ENCODE results near the gene SLC7A8. TPM values are rescaled to one million over a fixed set of nuclear protein-coding genes. Genes with fewer than 3 reads are reported as not detected.

SLC7A8 gene
- total and polyA plus RNA-seq, 10 of the 15 experiments (the other 5 are each of a cell fraction or from before 2014, with no cell fraction given), result 0.06 to 0.28 (median 0.21) TPM; not detected in 7

GRCh38 chr14:23151342-23151741, 32.1 kb downstream of the SLC7A8 start (continued):
- TF ChIP-seq, protein P1, sequence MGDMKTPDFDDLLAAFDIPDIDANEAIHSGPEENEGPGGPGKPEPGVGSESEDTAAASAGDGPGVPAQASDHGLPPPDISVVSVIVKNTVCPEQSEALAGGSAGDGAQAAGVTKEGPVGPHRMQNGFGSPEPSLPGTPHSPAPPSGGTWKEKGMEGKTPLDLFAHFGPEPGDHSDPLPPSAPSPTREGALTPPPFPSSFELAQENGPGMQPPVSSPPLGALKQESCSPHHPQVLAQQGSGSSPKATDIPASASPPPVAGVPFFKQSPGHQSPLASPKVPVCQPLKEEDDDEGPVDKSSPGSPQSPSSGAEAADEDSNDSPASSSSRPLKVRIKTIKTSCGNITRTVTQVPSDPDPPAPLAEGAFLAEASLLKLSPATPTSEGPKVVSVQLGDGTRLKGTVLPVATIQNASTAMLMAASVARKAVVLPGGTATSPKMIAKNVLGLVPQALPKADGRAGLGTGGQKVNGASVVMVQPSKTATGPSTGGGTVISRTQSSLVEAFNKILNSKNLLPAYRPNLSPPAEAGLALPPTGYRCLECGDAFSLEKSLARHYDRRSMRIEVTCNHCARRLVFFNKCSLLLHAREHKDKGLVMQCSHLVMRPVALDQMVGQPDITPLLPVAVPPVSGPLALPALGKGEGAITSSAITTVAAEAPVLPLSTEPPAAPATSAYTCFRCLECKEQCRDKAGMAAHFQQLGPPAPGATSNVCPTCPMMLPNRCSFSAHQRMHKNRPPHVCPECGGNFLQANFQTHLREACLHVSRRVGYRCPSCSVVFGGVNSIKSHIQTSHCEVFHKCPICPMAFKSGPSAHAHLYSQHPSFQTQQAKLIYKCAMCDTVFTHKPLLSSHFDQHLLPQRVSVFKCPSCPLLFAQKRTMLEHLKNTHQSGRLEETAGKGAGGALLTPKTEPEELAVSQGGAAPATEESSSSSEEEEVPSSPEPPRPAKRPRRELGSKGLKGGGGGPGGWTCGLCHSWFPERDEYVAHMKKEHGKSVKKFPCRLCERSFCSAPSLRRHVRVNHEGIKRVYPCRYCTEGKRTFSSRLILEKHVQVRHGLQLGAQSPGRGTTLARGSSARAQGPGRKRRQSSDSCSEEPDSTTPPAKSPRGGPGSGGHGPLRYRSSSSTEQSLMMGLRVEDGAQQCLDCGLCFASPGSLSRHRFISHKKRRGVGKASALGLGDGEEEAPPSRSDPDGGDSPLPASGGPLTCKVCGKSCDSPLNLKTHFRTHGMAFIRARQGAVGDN (IDR thresholded peaks at IDR 0.05), result no peak
- no peak for TF ChIP-seq ZBTB11 (CRISPR knock-in tag; IDR thresholded peaks at IDR 0.05)

DNA sequence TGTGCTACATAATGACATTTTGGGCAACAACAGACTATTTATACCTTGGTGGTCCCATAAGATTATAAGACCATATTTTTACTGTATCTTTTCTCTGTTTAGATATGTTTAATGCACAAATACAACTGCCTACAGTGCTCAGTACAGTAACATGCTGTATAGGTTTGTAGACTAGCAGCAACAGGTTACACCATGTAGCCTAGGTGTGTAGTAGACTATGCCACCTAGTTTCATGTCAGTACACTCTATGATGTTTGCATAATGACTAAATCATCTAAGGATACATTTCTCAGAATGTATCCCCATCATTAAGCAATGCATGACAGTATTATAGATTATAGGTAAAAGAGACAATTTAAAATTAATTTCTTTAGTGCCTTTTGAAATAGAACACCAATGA, 33.7 kb downstream of the SLC7A8 start:
- FAIRE-seq, result no peak
- in situ Hi-C loops (cut with MboI), result no loop called here
- RAD21 ChIA-PET (ENCODE audit: unreplicated experiment), result no interaction called here
- H3K79me2 ChIP-seq (ENCODE audit: control insufficient read depth, insufficient read depth, low read length), result no peaks in the 10 kb centered on the region
- no peaks in the 10 kb centered on the region for H3K9me3 ChIP-seq (replicated peaks; ENCODE audit: control insufficient read depth, insufficient read depth, low read length)
- BruUV-seq (replicated peaks), result no TSS peak
- SMC1A ChIA-PET (ENCODE audit: uncharacterized antibody, unreplicated experiment), result no interaction called here
- H3K4me2 ChIP-seq (ENCODE audit: control insufficient read depth, insufficient read depth), result no peak overlapping the region
- H3K27me3 ChIP-seq (replicated peaks in 1 of 2; ENCODE audit: control insufficient read depth in 2 of 2, insufficient read depth in 2 of 2, low read length in 1 of 2), result peaks cover 0 to 2% of the 10 kb centered on the region in 2 experiments; a peak in 3 of 4 replicates
- CTCF ChIA-PET, result interaction anchor here (0.7 to 1.4 kb wide), 2 partner anchors 29 to 409 kb away, joined by 3 read pairs; no protein-coding TSS in a partner anchor
- H3K36me3 ChIP-seq (ENCODE audit: control insufficient read depth in 2 of 2, insufficient read depth in 2 of 2, low read length in 1 of 2), result no peaks in the 10 kb centered on the region
- TF ChIP-seq POLR2AphosphoS5 (IDR thresholded peaks at IDR 0.05; ENCODE audit: low read length) (no peak), HDAC6 (IDR thresholded peaks at IDR 0.05; ENCODE audit: unreplicated experiment) (no peak), ZBTB11 (CRISPR knock-in tag; IDR thresholded peaks at IDR 0.05) (no peak), REST (IDR thresholded peaks at IDR 0.05; ENCODE audit: low read depth, low read length) (no peak), MXI1 (IDR thresholded peaks at IDR 0.05; ENCODE audit: low read depth, low read length) (no peak)
- H3K27ac ChIP-seq (ENCODE audit: control insufficient read depth, insufficient read depth), result no peak overlapping the region
- no peaks in the 10 kb centered on the region; the same call in 1 of the 2 replicates for H4K20me1 ChIP-seq (ENCODE audit: control insufficient read depth, insufficient read depth)
- POLR2A ChIA-PET, result no interaction called here
- H3K4me3 ChIP-seq, result no peak overlapping the region
- no peak overlapping the region for H2AFZ ChIP-seq (ENCODE audit: control insufficient read depth, low read depth, low read length)
- no peak overlapping the region for H3K9ac ChIP-seq (ENCODE audit: control insufficient read depth, insufficient read depth, low read length)
- no peaks in the 10 kb centered on the region; the same call in 1 of the 2 replicates for H3K4me1 ChIP-seq (ENCODE audit: control insufficient read depth, insufficient read depth, low read length)
- ATAC-seq, result no peak
- intact Hi-C loops (cut with micrococcal nuclease; ENCODE audit: unreplicated experiment), result no loop called here
- DNase-seq (ENCODE audit: low read depth, low spot score), result no peak

Data from GM12878 (cell line).